Stimulated activated naive CD8-positive, alpha-beta T cell treated with anti-CD3 and anti-CD28 coated beads, Interleukin-15, Interleukin-2, amounts not matched to agents 100 U/mL and 50 U/mL, for 24 hours (primary cell): ENCODE data around the gene PRKCE.

Experiments
- ATAC-seq: fragments of 150-1000 bp; cut with Tn5 transposase; one replicate; pipeline ENCODE4 v1.10.0; 2021
- DNase-seq: peaks from one replicate; pipeline ENCODE4 v3.0.0; 2021

The PRKCE gene

DNA sequence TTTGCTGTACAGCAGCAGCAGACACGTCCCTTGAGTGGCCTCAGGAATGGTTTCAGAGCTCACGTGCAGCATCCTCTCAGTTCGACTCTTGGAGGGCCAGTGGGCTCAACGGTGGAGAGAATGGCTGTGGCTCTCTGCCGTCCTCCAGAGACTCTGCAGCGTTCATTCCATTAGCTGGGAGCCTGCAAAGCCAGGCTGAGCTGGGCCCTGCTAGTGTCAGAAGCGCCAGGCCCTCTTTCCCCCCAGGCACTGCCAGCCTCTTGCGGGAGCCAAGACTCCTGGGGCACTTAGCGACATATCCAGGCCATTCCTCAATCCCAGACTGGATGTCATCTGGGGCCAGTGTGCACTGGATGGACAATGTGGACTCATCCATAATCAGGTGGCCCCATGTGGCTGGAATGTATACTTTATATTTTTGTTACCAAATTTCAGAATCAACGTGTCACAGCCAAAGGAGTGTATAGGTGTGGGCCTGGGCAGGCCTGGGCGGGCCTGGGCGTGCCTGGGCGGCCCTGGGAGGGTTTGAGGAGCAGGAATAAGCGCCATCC lies 520.6 kb downstream of the PRKCE start:
- DNase-seq: no peak
- no peak for ATAC-seq

DNA sequence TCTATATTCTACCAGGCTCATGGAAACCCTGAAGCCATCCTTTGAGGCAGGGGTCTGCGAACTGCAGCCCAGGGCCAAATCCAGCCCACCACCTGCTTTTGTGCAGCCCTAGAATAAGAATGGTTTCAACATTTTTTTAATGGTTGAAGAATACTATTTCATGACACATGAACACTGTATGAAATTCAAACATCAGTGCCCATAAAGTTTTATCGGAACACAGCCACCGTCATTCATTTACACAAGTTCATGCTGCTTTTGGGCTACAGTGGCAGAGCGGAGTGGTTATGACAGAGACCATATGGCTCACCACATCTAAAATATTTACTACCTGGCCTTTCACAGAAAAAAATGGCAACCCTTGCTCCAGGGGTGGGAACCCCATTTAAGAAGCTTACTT lies 521.6 kb downstream of the PRKCE start:
- no peak for ATAC-seq
- DNase-seq: no peak

DNA sequence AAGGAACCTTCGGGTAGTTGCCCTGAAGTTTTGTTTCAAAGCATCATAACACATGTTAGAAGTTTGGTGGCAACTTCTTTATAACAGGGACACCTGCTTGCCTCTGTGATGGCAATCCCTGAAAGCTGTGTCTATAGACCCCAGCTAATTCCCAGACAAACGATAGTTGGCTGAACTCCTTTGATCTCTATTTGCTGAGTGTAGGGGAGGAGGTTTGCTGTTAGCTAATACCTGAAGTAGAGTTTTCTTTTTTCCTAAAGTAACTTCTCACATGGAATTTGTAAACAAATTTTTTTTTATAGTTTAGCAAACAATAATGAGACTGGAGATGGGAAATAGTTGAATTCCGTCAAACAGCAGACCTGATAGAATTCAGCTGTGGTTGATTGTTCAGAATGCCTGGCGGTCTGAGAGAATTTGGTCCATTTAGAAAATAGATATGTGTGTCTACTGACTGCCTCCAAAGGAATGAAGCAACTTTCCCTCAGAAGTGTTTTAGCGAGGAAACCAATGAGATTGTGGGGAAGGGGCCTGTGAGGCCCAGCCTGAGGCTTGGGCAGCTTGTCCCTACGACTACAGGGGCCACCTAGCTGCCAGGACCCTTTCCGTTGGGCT lies 522.3 kb downstream of the PRKCE start:
- ATAC-seq (no peak), DNase-seq (no peak)

DNA sequence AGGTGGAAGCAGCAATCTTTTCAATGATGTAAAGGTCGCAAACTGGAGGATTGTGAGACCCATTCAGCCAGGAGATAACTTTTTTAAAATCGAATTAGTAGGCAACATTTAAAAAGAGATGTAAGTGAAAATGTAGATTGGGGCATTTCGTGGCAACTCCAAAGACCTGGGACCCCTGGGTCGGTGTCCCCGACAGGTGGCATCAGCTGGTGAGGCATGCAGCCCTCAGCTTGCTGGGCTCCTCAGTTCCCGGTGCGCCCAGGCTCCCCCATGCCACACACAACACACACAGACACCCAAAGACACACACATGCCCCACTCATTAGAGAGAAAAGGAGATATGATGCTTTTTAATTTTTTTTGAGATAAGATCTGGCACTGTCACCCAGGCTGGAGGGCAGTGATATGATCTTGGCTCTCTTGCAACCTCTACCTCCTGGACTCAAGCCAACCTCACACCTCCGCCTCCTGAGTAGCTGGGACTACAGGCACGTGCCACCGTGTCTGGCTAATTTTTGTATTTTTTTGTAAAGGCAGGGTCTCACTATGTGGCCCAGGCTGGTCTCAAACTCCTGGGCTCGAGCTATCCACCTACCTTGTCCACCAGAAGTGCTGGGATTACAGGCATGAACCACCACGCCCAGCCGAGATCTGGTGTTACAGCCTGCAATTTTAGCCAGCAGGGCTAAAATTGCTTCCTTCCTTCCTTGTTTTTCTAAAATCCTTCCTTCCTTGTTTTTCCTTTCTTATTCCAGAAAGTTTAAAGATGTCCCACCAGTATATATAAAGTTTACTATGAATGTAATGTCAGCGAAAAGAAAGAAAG lies 523.1 kb downstream of the PRKCE start:
- ATAC-seq: no peak

DNA sequence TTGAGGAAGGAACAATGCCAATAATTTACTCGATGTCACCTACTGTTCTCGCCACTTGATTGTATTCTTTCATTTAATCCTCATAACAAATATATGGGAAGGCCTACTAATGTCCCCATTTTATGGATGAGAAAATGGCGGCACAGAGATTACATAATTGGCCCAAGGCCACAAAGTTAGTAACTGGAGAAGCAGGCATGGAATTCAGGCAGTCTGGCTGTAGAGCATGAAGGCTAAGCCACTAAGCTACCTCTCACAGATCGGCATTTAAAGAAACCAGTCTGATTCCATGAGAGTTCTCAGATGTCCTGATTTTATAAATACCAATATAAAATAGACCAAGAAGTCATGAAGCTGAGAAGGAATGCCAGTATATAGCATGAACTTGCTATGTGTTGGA lies 523.9 kb downstream of the PRKCE start:
- no peak for DNase-seq
- ATAC-seq: no peak

More for the DNA sequence above, 523.1 kb downstream of the PRKCE start:
- DNase-seq: no peak

DNA sequence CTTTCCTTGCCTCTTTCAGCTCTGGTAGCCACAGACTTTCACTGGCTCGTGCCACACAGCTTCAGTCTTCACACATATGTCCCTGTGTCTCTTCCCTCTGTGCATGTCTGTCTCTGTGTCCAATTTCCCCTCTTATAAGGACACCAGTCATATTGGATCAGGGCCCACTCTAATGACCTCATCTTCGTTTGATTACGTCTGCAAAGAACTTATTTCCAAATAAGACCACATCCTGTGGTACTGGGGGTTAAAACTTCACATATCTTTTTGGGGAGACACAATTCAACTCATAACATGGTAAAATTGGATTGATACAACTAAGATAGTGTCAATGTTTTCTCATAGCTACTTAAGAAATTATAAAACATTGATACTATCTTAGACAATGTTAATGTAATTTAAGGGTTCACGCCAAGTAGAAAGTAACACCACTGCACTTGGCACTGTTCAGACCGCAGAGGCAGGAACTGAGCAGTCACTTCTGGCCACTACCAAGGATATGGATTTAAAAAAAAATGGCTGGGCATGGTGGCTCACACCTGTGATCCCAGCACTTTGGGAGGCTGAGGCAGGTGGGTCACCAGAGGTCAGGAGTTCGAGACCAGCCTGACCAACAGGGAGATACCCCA lies 526.1 kb downstream of the PRKCE start:
- ATAC-seq: no peak
- no peak for DNase-seq

DNA sequence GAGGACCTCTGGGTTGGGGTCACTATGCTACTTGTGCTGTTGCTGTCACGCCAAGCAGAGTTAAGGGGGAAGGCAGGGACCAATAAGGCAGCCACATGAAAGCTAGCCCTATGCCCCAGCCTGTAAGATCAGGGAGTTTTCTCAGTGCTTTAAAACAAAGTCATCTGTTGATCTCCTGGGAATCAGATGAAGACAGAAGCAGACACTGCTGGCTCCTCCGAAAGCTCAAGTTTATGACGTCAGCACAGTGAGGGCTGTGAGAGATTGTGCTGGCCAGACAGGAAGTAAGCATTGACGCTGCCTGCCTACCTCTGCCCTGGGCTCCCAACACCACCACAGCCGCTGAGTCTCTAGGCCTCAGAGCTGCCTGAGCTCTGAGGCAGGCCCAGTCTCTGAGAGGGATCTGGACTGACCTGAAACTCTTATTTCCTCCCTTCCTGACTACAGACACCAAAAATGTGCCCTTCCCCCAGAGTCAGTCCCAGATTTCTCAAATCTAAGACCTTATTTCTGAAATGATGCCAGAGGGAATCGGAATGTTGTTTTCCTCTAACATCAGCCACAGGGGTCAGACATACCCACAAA lies 527.7 kb downstream of the PRKCE start:
- peak; percentile 37 for DNase-seq
- peak; percentile 87 for ATAC-seq

DNA sequence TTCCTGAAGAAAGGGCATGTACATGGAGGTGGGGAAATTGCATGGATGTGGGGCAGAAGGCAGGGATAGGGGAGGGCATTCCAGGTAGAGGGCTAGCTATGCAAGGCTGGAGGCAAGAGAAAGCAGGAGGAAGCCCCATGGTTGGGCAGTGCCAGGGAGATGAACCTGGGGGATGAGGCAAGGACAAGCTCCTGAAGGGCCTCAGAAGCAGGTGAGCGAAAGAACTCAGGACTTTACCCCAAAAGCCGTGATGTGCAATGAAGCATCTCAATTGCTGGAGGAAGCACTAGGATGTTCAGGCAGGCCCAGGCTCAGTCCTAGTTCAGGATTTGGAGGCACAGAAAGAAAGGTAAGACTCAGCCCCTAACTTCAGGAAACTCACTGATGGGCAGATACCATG lies 528.7 kb downstream of the PRKCE start:
- ATAC-seq (no peak), DNase-seq (no peak)

DNA sequence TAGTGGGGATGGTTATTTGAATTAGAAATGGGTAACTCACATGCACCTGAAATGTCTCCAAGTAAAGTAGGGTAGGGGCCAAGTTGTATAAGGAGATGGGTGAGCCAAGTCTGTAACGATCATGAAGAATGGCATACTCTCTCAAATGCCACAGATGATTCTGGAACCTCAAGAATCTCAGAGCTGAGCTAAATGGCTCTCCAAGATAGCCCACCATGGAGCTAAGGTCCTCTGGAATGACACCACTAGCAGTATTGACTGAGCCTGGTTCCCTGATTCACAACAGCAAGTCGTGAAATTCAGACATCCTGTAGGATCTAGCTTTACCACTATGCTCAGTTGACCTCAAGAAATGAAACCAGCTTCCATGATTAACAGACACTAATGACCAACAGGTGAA lies 529.8 kb downstream of the PRKCE start:
- no peak for DNase-seq
- no peak for ATAC-seq

DNA sequence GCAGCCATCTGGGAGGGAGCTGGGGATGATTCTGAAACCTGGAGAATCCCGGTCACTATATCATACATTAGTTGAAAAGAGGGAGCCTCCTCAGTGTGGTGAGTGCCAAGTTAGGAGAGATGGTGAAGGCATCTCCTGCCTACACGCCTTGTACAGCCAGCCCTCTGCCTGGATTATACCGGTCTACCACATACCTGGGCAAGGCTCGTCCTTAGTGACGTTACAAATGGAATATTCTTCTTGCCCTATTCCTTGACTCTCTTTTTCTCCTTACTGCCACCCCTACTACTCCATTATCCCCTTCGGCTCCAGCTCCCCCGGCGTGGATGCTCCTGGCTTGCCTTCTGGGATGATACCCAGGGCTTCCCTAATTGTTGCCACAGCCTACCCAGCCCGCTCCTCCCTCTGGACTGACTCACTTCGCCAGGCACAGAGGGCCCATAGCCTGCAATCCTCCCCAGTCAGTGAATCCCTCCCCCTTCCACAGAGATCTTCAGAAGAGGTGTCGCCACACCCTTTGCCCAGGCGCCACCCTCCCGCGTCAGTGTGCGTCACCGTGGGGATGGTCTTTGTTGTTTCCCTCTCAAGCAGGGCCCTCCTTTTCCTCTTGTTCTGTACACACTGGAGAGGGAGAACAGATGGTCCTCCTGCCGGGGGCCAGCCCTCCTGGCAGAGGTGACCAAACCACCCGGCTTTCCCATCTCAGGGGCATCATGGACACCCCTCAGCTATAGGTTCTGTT lies 530.5 kb downstream of the PRKCE start:
- ATAC-seq: no peak
- DNase-seq: no peak

DNA sequence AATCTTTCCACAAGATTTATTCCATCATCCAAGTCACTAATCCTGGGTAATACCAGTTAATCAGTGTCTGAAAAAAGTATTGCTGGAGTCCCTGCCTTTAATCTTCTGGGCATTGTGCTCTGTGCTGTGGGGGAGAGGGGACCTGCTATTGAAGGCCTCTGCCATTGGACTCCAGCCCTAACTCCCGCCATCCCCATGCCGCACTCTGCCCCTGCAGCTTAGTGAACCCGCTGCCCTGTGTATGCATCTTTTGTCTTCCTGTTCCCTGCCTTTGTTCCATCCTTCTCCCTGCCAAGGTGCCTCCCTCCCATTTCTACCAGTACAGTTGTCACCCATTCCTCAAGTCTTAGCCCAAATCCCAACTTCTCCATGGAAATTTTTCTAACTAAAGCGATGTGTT lies 532.0 kb downstream of the PRKCE start:
- DNase-seq (no peak), ATAC-seq (no peak)

DNA sequence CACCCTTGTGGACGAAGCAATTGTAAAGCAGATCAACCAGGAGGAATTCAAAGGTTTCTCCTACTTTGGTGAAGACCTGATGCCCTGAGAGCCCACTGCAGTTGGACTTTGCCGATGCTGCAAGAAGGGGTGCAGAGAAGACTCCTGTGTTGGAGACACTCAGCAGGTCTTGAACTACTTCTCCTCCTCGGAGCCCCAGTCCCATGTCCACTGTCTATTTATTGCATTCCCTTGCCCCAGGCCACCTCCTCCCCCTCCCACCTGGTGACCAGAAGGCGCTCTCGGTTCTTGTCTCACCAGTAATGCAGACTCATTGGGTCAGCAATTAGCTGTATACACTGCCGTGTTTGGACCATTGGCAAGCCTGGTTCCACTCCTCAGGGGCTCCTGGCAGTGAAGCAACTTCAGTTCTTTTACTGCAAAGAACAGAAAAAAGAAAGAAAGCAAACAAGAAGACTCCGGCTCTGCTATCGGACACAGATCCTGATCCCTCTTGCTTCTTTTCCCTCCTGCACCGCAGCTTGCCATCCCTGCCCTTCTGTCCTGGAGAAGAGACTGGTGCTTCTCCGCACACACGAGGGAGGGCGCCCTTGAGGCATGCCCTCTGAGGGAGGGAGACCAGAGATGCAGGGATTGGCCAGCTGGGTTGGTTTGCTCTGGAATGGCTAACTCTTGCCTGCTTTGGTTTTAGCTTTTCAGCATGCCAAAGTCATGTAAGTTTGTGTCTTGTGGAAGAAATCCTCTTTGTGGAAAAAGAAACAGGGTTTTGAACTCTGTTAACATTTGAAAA lies 533.5 kb downstream of the PRKCE start:
- DNase-seq (no peak), ATAC-seq (no peak)

DNA sequence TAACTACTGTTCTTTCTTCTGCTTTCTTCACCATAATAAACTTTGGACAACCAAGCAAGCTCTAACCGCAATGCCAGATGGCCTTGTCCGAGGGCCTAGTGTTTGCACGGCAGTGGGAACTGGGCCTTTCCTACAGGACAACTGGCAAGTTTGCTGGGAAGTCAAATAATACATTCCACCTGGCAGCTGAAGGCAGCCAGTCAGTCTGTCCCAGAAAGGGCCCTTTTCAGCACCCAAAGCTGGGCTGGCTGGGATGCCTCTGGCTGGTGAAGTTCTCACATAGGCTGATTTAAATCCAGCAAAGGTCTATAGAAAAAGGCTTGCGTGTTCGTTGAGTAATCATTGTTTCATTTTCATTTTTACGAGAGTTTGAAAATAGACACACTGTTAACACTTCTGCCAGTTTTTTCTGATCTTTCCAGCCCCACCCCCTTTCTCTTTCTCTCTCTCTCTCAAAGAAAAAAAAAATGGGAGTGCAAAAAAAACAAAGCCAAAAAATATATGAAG lies 535.7 kb downstream of the PRKCE start:
- ATAC-seq (peak; percentile 79), DNase-seq (peak; percentile 32)

DNA sequence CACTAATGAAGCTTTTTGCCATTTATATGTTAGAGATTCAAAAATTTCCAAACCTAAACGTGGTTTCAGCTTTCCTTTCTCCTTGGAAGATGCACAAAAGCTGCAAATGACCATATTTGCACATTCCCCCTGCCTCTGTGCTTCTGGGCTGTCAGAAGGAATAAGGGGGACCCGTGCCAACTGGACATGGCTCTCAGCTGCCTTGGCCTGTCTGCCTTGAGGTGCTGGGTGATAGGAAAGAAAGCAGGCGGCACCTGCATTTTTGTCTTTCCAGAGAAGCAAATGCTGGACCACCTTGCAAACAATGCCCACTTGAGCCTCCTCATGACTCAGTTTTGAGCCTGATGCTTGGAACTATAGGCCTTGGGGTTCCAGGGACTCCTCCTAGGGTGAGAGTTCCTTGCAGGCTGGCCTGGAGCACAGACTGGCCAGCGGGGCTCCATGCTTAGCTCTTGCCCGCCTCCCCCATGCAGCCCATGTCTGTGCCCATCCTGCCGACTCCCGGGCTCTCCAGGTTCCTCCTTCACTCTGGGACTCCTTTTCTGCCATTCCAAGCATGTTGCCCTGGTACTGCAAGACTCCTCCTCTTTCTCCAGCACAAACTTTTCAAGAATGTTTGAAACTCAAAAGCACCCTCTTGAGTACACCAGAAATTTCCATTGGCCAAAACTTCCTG lies 536.7 kb downstream of the PRKCE start:
- ATAC-seq: no peak
- DNase-seq: no peak

DNA sequence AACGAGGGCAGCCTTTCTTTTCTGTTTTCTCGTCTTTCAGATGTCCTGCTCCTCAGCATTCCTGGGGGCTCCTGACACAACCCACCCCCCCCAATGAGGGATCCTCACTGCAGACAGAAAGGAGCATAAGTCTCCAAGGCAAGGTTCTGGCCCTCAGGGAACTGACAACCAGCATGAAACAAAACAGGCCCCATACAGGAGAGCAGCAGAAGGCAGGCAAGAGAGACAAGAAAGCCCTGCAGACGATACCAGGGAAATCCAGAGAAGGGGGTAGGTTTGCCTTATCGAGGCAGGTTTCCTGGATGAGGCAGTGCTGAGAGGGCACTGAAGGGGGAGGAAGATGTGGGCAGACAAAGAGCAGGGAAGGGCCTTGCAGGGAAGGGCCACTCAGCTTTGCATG lies 541.9 kb downstream of the PRKCE start:
- DNase-seq (no peak), ATAC-seq (no peak)

DNA sequence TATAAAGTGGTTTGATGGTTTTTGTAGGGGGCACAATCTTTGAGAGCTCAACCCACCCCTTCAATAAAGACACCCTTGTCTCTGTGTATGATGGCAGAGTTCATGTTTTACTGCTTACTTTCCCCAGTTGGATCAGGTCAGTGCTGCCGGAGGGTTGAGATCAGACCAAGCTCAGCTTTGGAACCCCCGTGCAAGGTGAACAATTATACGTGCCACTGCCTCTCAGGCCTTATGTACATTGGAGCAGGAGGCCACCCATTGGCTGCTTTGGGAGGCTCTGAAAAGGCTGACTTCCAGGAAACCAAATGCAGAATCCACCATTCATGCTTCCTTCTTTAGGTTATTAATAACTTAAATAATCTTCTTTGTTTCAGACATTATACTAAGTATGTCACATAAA lies 542.4 kb downstream of the PRKCE start:
- ATAC-seq: no peak
- no peak for DNase-seq

DNA sequence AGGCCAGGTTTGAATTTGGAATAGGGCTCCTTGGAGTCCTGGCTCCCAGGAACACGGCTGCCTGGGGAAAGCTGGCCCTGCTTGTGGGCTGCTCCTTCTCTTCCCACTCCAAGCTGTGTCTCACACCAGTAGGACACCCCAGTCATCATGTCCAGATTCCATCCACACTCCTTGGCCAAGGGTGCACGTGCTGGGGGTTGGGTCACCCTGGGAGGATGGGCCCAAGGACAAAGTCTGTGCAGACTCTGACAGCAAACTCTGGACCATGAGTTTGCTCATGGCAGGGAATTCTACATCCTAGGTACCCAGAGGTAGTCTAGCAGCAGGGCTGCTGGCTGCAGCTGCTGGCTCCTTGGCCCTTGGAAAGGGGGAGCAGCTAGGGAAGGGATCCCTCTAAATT lies 543.4 kb downstream of the PRKCE start:
- DNase-seq (no peak), ATAC-seq (no peak)

DNA sequence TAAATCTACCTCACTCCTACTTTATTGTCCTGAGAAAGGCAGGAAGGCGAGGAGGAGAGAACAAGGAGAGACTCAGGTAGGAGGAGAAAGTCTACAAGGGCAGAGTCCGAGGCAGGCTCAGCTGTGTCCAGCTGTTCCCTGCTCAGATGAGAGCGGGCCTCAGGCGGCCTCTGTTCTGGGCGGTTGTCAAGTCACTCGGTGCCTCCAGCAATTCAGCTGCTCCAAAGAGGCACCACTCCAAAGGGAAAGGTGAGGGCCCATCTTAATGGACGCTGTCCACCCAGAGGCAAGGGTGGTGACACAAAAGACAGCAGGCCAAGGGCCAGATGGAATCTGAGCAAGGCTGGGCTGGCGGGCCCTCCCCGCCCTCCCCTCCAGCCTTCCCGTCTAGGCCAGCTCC lies 544.3 kb downstream of the PRKCE start:
- DNase-seq: no peak
- no peak for ATAC-seq

DNA sequence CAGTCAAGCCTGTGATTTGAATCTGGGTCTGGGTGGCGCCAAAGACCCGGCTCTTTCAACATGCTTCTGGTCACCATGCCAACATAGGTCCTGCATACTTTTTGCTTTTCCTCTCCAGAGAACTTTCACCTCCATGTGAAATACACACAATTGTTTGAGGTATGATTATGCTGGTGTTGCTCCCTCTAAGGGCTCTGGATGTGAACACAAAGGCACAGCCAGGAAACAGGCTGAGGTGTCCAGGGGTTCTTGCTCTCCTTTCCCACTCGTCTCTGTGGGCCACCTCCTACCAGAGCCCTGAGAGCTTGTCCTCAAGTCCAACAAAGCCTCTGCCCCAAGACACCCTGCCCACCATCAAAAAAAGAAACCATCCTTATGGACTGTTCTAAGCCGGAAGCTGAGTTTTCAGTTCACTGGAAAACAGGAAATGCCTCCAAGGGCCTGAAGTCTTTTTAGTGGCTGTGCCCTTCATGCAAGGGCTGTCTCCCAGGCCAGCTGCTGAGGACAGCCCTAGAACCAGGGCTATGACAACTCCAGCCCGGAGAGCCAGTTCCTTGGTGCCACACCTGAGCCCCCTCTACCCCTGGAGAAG lies 545.5 kb downstream of the PRKCE start:
- DNase-seq: no peak
- no peak for ATAC-seq

DNA sequence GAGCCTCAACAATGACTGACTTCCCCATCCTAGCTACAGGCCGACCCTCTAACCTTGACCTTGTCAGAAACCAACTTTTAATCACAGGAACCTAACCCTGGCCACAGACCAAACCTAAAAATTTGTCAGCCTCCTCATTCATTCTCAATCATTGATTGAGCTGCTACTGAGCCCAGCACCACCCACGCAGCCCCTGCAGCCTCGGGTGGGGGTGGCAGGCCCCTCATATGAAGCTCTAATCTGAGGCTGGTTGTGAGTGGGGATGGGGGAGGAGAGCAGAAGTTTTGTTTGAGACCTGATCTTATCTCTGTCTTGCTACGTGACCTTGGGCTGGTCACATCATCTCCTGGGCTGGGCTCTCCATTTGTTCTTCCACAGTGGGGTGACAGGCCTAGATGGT lies 546.2 kb downstream of the PRKCE start:
- no peak for DNase-seq
- no peak for ATAC-seq
